ENCODE data around the gene BARX2.

Gene BARX2

DNA sequence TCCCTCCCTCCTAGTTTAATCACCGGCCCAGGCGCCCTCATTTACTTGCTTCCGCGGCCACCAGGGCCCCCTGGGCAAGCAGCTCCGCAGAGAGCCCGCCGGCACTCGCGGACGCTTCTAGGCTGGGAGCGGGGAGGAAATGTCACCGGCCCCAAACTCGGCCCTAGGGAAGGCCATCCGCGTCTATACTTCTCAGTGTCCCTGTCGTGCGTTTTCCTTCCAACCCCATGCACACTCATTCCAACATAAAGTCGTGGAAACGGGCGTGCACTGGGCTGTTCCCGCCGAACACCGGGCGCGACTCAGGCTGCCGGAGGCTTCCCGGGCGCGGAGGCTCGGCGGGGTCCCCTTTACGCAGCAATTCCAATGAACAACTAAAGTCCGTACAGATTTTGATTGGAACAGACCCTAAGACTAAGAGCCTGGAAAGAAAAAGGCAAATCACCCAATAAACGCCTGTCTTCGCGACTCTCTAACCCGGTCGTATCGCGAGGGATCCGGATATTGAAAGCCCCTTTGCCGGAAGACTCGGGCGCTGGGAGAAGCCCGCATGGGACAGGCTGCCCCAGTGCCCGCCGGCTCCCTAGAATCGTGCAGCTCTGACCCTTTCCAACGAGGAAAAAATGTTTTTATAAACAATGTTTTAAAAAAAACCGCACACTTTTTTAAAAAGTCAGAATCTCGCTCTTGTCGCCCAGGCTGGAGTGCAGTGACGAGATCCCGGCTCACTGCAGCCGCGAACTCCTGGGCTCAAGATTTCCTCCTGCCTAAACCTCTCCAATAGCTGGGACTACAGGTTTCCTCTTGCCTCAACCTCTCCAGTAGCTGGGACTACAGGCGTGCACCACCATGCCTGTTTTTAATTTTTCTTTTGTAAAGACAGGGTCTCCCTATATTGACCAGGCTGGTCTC is 1.3 kb upstream of the BARX2 start:
- no peak for DNase-seq

DNA sequence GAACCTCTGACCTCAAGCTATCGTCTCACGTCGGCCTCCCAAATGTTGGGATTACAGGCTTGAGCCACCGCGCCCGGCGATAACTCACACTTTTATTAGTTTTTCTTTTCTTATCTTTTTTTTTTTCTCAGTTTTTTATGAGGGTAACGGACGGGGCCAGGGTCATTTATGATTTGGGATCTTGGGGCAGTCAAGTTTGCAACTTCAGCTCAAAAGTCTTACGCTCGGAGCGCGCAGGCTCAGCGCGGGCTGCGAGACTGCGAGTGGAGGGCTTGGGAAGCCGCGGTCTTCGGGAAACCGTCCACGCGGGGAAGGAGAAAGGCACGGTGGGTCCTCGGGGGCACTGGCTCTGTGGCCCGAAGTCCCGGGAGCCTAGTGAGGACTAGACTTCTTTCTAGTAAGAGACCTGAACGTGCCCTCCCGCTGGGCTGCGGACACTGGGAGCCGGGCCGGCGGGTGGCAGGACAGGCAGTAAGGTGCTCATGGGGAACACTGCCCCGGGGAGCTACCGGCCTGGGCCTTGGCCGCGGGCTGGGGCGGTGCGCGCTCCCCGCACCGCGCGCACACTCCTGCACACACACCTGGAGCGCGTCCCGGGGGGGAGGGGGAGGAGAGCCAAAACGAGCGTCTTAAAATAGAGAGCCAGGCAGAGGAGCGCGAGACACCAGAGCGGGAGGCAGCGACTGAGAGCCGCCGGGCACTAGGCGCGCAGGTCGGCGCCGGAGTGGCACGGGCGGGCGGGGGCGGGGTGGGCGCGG is 476 bp upstream of the BARX2 start:
- no peak for DNase-seq

DNA sequence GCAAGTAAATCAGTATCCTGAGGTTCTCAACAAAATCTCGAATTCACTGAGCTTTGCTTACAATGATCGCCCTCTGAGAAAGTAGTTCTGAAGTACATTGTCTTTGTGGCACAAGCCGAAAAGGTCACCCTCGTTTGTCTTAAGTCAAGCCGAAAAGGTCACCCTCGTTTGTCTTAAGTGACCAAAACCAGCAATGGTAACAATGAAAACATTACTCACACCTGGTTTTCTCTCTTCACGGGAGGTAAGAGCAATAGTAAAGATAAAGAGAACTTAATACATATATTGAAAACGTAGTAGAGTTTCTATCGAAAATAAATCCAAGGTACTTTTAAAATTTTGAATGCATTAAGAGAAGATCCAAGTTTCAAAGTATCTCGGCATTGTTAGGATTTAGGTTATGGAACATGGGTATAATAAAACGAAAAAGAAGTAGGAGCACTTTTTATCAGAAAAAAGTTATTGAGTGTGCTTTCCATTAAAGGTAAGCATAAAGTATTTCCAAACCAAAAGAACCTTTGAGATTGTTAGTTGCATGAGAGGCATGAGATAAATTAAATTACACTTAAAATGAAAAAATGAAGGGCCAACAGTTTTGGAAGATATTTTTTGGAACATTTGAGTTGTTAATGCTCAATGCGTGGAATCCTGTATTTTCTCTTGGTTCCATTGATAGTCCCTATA is 1.2 kb downstream of the BARX2 start:
- no peak for DNase-seq

- DNase-seq: no peak
Observed at GRCh38 chr11:129377739-129378138, 2.1 kb downstream of the BARX2 start.

DNA sequence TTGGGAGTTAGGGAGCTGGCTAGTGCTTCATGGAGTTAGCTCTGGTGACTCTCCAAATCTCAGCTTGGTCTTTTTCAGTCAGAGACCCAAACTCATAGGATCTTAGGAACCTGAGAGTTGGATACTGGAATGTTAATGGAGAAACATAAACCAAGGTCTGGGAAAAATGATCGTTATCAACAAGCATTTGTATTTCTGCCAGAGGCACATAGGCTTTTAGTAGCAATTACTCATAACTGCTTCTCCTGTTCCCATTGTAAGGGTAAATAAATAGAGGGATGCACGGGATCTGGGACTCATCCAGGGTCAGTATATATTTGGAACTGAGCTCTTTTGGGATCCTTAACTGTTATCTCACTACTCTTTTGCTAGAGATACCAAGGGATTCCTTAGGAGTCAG is 4.8 kb downstream of the BARX2 start:
- DNase-seq: no peak

DNA sequence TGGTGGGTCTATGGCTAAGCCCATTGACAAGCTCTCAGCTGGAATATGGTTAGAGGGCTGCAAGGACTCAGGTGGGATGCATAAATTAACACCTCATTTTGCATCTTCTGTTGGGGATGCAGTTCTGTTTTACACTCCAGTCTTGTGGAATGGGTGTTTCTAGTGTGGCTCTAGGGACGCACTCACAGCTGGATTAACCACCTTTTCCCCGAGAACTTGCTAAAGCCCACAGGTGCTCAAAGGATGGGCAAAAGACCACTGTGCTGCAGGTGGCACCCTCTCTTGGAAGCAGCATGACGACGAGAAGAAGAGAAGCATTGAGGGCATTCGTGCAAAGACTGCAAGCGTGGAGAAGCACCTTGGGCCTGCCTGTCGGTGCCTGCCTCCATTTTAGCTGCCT is 6.9 kb downstream of the BARX2 start:
- DNase-seq: no peak

DNA sequence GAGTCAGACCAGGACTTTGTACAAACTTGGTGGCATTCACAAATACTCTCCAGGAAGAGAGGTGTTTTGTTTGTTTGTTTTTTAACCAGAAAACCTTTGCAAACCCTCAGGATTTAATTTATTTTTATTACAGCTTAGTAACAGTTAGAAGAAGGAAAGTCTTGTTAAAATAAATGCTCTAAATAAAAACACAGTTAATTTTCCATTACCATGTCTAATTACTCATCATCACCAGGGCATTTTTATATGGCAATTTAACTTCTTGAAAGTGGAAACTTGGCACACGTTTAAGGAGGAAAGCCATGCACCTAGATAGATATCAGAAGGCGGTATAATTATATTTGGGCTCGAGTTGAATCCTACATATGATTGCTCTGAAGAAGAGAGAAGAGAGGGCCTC is 7.4 kb downstream of the BARX2 start:
- no peak for DNase-seq

- no peak for DNase-seq
Observed at GRCh38 chr11:129383502-129383901, 7.9 kb downstream of the BARX2 start.

GRCh38 chr11:129384415-129384814 is 8.8 kb downstream of the BARX2 start:
- DNase-seq: no peak

GRCh38 chr11:129385801-129386200 is 10.2 kb downstream of the BARX2 start:
- DNase-seq: no peak

DNA sequence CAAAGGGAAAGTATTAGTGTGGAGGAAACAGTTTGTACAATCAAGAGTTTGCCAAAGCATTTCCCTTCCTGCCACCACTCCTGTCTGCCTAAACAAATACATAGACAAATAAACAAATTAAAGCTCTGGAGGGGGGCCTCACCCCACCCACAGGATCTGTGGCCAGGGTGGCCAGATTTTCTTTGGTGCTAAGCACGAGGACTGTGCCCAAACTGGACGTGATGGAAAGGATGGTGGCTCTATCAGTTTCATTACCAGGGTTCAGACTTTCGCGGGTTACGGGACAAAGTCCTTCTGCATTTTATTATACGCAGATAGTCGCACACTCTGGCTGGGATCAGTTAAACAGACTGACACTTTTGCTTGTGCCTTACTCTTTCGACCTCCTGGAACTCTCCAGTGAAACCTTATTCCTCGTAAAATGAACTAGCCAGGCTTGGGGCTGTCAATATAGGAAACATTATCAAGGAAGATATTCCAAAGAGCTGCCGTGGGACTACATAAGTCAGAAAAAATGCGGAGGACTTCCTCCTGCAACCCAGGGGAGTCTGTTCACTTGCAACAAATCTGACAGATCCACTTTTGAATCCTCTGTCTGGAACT is 11.2 kb downstream of the BARX2 start:
- no peak for DNase-seq

- DNase-seq: no peak
Observed at GRCh38 chr11:129387434-129387833, 11.8 kb downstream of the BARX2 start.

- no peak for DNase-seq
Observed at GRCh38 chr11:129388824-129389223, 13.2 kb downstream of the BARX2 start.

- no peak for DNase-seq
Observed at GRCh38 chr11:129390303-129390821, 14.7 kb downstream of the BARX2 start.

GRCh38 chr11:129391360-129391759 is 15.7 kb downstream of the BARX2 start:
- DNase-seq: no peak

DNA sequence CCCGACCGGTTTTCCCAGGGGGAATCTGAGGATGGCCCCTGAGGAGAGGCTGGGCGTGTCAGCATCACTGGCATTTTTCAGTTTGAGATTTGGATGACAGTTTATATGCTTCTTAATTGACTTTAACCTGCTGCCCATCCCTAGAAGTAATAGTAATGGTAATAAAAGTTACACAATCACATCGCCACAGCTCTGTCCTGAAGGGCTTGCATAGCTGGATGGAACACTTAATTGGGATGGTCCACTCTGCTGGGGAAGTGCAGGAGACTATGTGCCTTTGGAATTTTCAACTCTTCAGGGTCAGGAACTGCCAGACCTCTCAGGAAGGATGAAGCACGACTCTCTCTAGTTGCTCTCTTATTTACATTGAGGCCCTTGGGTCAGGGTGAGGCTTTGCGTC is 16.2 kb downstream of the BARX2 start:
- no peak for DNase-seq

DNA sequence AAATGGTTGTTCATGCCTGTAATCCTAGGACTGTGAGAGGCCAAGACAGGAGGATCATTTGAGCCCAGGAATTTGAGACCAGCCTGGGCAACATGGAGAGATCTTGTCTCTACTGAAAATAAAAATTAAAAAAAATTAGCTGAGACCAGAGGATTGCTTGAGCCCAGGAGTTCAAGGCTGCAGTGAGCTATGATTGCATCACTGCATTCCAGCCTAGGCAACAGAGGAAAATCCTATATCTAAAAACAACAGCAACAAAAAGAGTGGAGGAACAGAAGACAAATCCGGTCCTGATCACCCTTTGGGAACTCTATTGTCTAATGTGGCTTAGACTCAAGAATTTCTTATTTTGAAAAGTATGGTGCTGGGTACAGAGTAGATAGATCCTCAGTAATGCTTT is 17.3 kb downstream of the BARX2 start:
- no peak for DNase-seq

DNA sequence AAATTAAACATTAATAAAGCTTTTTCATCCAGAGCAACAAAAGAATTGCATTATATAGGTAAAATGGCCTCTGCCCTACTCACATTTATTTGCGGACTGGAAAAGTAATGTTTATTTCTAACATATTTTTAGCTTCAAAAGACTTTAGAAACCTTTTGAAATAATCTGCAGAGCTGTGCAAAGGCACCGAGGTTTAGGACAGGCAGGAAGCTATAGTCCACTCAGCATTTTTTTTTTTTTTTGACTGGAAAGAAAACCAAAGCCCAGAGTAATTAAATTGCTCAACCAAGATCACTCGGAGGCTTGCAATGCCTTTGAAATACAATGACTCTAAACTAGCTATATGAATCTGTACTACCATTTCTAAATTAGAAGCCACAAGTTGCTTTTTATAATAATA is 19.1 kb downstream of the BARX2 start:
- no peak for DNase-seq

GRCh38 chr11:129395432-129395831 is 19.8 kb downstream of the BARX2 start:
- no peak for DNase-seq

DNA sequence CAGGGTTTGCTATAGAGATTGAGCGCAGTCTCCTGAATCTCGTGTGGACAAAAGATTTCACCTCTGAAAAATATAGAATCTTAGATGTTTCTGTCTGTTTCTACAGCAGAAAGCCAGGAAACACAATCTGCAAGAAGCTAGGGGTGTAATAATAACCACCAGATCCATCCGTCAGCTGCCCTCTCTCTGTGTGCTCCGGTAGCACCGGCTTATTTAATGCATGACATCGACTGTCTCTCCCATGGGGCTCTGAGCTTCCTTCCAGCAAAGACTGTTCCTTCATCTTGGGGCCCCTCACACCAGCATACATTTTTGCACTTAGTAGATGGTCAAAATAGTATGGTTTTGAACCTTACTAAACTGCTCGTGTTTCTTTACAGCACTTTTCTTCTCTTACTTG is 20.2 kb downstream of the BARX2 start:
- no peak for DNase-seq

- no peak for DNase-seq
Observed at GRCh38 chr11:129396454-129396853, 20.8 kb downstream of the BARX2 start.

- DNase-seq: no peak
Observed at GRCh38 chr11:129402206-129403171, 26.8 kb downstream of the BARX2 start.

Measured in activated CD8-positive, alpha-beta memory T cell treated with anti-CD3 and anti-CD28 coated beads, Interleukin-2, amount 50 U/mL, for 4 hours (primary cell).